IMR-90 (cell line): Measurements from ENCODE around the gene STT3A. TPM values are rescaled to one million over a fixed set of nuclear protein-coding genes. Genes with fewer than 3 reads are reported as not detected.

Experiments used
- ATAC-seq: fragments of 200-7000 bp; cut with Tn5 transposase; 2 replicates; pipeline ENCODE4 v1.9.1; 2020; ENCODE audit warnings: low read depth, mild to moderate bottlenecking, moderate library complexity
- BruUV-seq: library from RNA; stranded (reverse); fragments of 400-500 nt; replicated peaks from 2 replicates; lab custom pipeline; 2021; lab: Mats Ljungman, UMichigan
- CTCF ChIA-PET: fragments of 300-600 bp; formaldehyde crosslinking; extraction: SDS; loops from one replicate; lab custom pipeline; 2021; ENCODE audit warnings: antibody characterized with exemption; lab: Yijun Ruan, JAX
- POLR2A ChIA-PET: fragments of 300-600 bp; sonication (Branson Sonifier 250); formaldehyde crosslinking; loops from one replicate; lab custom pipeline; 2022; ENCODE audit warnings: antibody characterized with exemption; ENCODE audit not compliant: unreplicated experiment; lab: Charles Lee
- DNase-seq: peaks from one replicate; pipeline ENCODE4 v3.0.0; 2013
- H2AFZ ChIP-seq: replicated peaks from 2 replicates; pipeline ENCODE3; 2013; ENCODE audit warnings: low read length, mild to moderate bottlenecking; ENCODE audit not compliant: poor library complexity
- H2AK5ac ChIP-seq: 2 replicates; pipeline ENCODE4 v1.6.1; 2013; ENCODE audit warnings: low read depth, low read length, inconsistent platforms
- H2AK9ac ChIP-seq: replicated peaks from 2 replicates; pipeline ENCODE3; 2013; ENCODE audit warnings: mild to moderate bottlenecking, low read depth, low read length, moderate library complexity; ENCODE audit not compliant: poor library complexity
- H2BK120ac ChIP-seq: 2 replicates; pipeline ENCODE4 v1.6.1; 2013; ENCODE audit warnings: low read depth, low read length, inconsistent platforms
- H2BK15ac ChIP-seq: 3 replicates; pipeline ENCODE4 v1.6.1; 2013; ENCODE audit warnings: low read depth, low read length, inconsistent platforms
- H2BK20ac ChIP-seq: 2 replicates; pipeline ENCODE4 v1.6.1; 2013; ENCODE audit warnings: low read depth, mild to moderate bottlenecking, inconsistent platforms, low read length, moderate library complexity
- H2BK5ac ChIP-seq: 2 replicates; pipeline ENCODE4 v1.6.1; 2013; ENCODE audit warnings: mild to moderate bottlenecking, low read depth, low read length, inconsistent platforms; ENCODE audit not compliant: poor library complexity, severe bottlenecking
- H3K14ac ChIP-seq: replicated peaks from 2 replicates; pipeline ENCODE4 v1.6.1; 2013; ENCODE audit warnings: low read depth, low read length, inconsistent platforms
- H3K18ac ChIP-seq: 2 replicates; pipeline ENCODE4 v1.6.1; 2013; ENCODE audit warnings: low read depth, low read length, control low read depth
- H3K23ac ChIP-seq: 2 replicates; pipeline ENCODE4 v1.6.1; 2013; ENCODE audit warnings: low read depth, low read length, inconsistent platforms
- H3K27ac ChIP-seq: 2 replicates; pipeline ENCODE4 v1.5.1; 2013; ENCODE audit warnings: mild to moderate bottlenecking, control low read depth, low read length; ENCODE audit not compliant: insufficient read depth
- H3K27me3 ChIP-seq: 2 replicates; pipeline ENCODE4 v1.6.1; 2013; ENCODE audit warnings: low read length; ENCODE audit not compliant: control insufficient read depth, insufficient read depth
- H3K36me3 ChIP-seq: 2 replicates; pipeline ENCODE4 v1.6.1; 2013; ENCODE audit warnings: low read length, mixed read lengths; ENCODE audit not compliant: control insufficient read depth, insufficient read depth
- H3K4ac ChIP-seq: 2 replicates; pipeline ENCODE4 v1.6.1; 2013; ENCODE audit warnings: low read depth, low read length, inconsistent platforms
- H3K4me1 ChIP-seq: 2 replicates; pipeline ENCODE4 v1.6.1; 2013; ENCODE audit warnings: low read length, mixed read lengths; ENCODE audit not compliant: control insufficient read depth, insufficient read depth
- H3K4me2 ChIP-seq: 2 replicates; pipeline ENCODE4 v1.6.1; 2013; ENCODE audit warnings: low read depth, mild to moderate bottlenecking, control low read depth, low read length, moderate library complexity
- H3K4me3 ChIP-seq: 2 replicates; pipeline ENCODE4 v1.5.1; 2013; ENCODE audit warnings: low read depth, mild to moderate bottlenecking, control low read depth, low read length, moderate library complexity; ENCODE audit not compliant: insufficient read depth
- H3K56ac ChIP-seq: 2 replicates; pipeline ENCODE4 v1.6.1; 2013; ENCODE audit warnings: low read length, inconsistent platforms; ENCODE audit not compliant: insufficient read depth; ENCODE audit errors: extremely low read depth
- H3K79me1 ChIP-seq, 2 experiments: 2 replicates each; pipeline ENCODE4 v1.6.1; 2013; ENCODE audit warnings: low read length in 2 of 2, inconsistent platforms in 1 of 2, low read depth in 1 of 2
- H3K9ac ChIP-seq: 2 replicates; pipeline ENCODE4 v1.6.1; 2013; ENCODE audit warnings: low read depth, low read length, control low read depth
- H3K9me1 ChIP-seq: 2 replicates; pipeline ENCODE4 v1.6.1; 2013; ENCODE audit warnings: low read length, inconsistent platforms; ENCODE audit not compliant: insufficient read depth
- H3K9me3 ChIP-seq: 2 replicates; pipeline ENCODE4 v1.6.1; 2013; ENCODE audit warnings: low read length; ENCODE audit not compliant: control insufficient read depth, insufficient read depth
- H4K20me1 ChIP-seq: 2 replicates; pipeline ENCODE4 v1.6.1; 2013; ENCODE audit warnings: low read length, inconsistent platforms; ENCODE audit not compliant: insufficient read depth
- H4K5ac ChIP-seq: 2 replicates; pipeline ENCODE4 v1.6.1; 2013; ENCODE audit warnings: mild to moderate bottlenecking, low read depth, low read length, control low read depth
- H4K8ac ChIP-seq, 2 experiments: 2 replicates each; pipeline ENCODE4 v1.6.1; 2013; ENCODE audit warnings: low read depth in 2 of 2, low read length in 2 of 2, control low read depth in 1 of 2, inconsistent platforms in 1 of 2
- H4K91ac ChIP-seq: 2 replicates; pipeline ENCODE4 v1.6.1; 2013; ENCODE audit warnings: low read depth, low read length, inconsistent platforms; ENCODE audit not compliant: insufficient read depth
- FOS ChIP-seq: fragments of 150-350 bp; IDR thresholded peaks from 2 replicates; pipeline ENCODE4 v1.6.1; 2016; ENCODE audit warnings: low read depth, low read length
- MAFK ChIP-seq: IDR thresholded peaks from 2 replicates; pipeline ENCODE4 v1.6.1; 2012; ENCODE audit warnings: low read depth, low read length, improper control_type of control experiment
- MXI1 ChIP-seq: IDR thresholded peaks from 2 replicates; pipeline ENCODE4 v1.6.1; 2012; ENCODE audit warnings: low read depth, mild to moderate bottlenecking, low read length, moderate library complexity, borderline replicate concordance
- RAD21 ChIP-seq: IDR thresholded peaks from 2 replicates; pipeline ENCODE4 v1.6.1; 2012; ENCODE audit warnings: low read length, improper control_type of control experiment
- WGBS, 2 experiments: methylation state at CpG; one replicate each; pipeline versions ENCODE4 v1.1.5 to v1.1.7; 2013; ENCODE audit warnings: missing lambda C conversion rate in 2 of 2; ENCODE audit not compliant: insufficient read length in 1 of 2; ENCODE audit errors: extremely low coverage in 2 of 2; 5-methylcytosine and 5-hydroxymethylcytosine counted together
- dilution Hi-C: fragments of 300-500 bp; cut with HindIII; formaldehyde crosslinking; loops from one replicate; pipeline ENCODE4 v1.14.3; 2018; ENCODE audit warnings: low sequenced_read_pairs; ENCODE audit not compliant: unreplicated experiment
- in situ Hi-C: fragments of 300-500 bp; cut with MboI; formaldehyde crosslinking; loops from 3 replicates; pipeline ENCODE4 v1.14.3; 2019; ENCODE audit warnings: low sequenced_read_pairs, inconsistent platforms, mixed read lengths
- intact Hi-C: fragments of 100-400 bp; cut with micrococcal nuclease; formaldehyde crosslinking; loops from 2 replicates; pipeline ENCODE4 v1.10.0; 2022
- polyA plus RNA-seq, 3 experiments: library from polyadenylated mRNA; depleted of rRNA; stranded (reverse); fragments of >200 nt; gene quantifications; 2 replicates each; pipeline ENCODE4 v1.2.3, GENCODE V29; 2012; ENCODE audit warnings: low replicate concordance in 1 of 3
- total RNA-seq: library from RNA; depleted of rRNA; stranded (reverse); fragments of >200 nt; gene quantifications from 2 replicates; pipeline ENCODE4 v1.2.3, GENCODE V29; 2012

Gene STT3A
- total and polyA plus RNA-seq, 2 of the 4 experiments (the other 2 are of a cell fraction), result 180 to 387 TPM

GRCh38 chr11:125627236-125627910 is 34.7 kb downstream of the STT3A start:
- peak overlapping the region; percentile 95 for H3K4me2 ChIP-seq
- in situ Hi-C loops, result loop anchor here (10.0 kb wide), 1 partner anchor 247 kb away; no protein-coding TSS in a partner anchor
- H4K5ac ChIP-seq, result peak overlapping the region; percentile 28; the same call in 1 of the 2 replicates
- H2BK20ac ChIP-seq, result peak overlapping the region; percentile 29; the same call in 1 of the 2 replicates
- peak overlapping the region; percentile 55 for H2BK5ac ChIP-seq
- ATAC-seq (no peak), DNase-seq (peak; percentile 31)
- H3K4me3 ChIP-seq, result peak overlapping the region; percentile 72
- peak overlapping the region; percentile 82 for H3K23ac ChIP-seq
- peaks cover 11 to 47% of the 10 kb centered on the region in 2 experiments; a peak in 3 of 4 replicates for H3K79me1 ChIP-seq
- CTCF ChIA-PET, result interaction anchor here (1.0 kb wide), 1 partner anchor 247 kb away, joined by 4 read pairs; no protein-coding TSS in a partner anchor
- no TSS peak for BruUV-seq
- no peaks in the 10 kb centered on the region for H4K20me1 ChIP-seq
- peaks cover 4% of the 10 kb centered on the region for H3K4me1 ChIP-seq
- peak overlapping the region; percentile 71; the same call in 1 of the 2 replicates for H2AK5ac ChIP-seq
- no CpG with 5 or more reads among the region's 7 CpGs for WGBS, 2 experiments
- POLR2A ChIA-PET, result no interaction called here
- 0 out of 2 replicates have a peak, but pooled peaks cover 2% of the 10 kb centered on the region for H3K9me1 ChIP-seq
- H3K27me3 ChIP-seq, result no peaks in the 10 kb centered on the region
- no peak overlapping the region for H2BK15ac ChIP-seq
- H2AFZ ChIP-seq, result no peak overlapping the region
- H2BK120ac ChIP-seq, result peak overlapping the region; percentile 50; the same call in 1 of the 2 replicates
- TF ChIP-seq RAD21, result no peak
- peak; percentile 24; the same call in 1 of the 2 replicates for TF ChIP-seq FOS
- TF ChIP-seq MAFK, result no peak
- TF ChIP-seq MXI1, result no peak
- no peak overlapping the region for H2AK9ac ChIP-seq
- no peaks in the 10 kb centered on the region for H3K36me3 ChIP-seq
- H4K8ac ChIP-seq, result peak overlapping the region; percentile 91 to 99; a peak in 2 of 4 replicates
- H3K9me3 ChIP-seq, result no peaks in the 10 kb centered on the region
- peak overlapping the region; percentile 62; the same call in 1 of the 2 replicates for H3K4ac ChIP-seq
- peak overlapping the region; percentile 84 for H3K14ac ChIP-seq
- peak overlapping the region; percentile 80; the same call in 1 of the 2 replicates for H4K91ac ChIP-seq
- H3K56ac ChIP-seq, result peak overlapping the region; percentile 87; the same call in 1 of the 2 replicates
- peak overlapping the region; percentile 75 for H3K9ac ChIP-seq
- intact Hi-C loops, result loop anchor here (2.0 kb wide), 1 partner anchor 47 kb away; no protein-coding TSS in a partner anchor
- peak overlapping the region; percentile 58 for H3K27ac ChIP-seq
- no peak overlapping the region for H3K18ac ChIP-seq
- dilution Hi-C loops, result no loop called here
